T-helper 22 cell (primary cell): Measurements from ENCODE around the gene TBCD.

Experiments used
- DNase-seq: peaks from one replicate; pipeline ENCODE4 v3.0.0-alpha.2; 2020; ENCODE audit warnings: low read depth

Gene TBCD

DNA sequence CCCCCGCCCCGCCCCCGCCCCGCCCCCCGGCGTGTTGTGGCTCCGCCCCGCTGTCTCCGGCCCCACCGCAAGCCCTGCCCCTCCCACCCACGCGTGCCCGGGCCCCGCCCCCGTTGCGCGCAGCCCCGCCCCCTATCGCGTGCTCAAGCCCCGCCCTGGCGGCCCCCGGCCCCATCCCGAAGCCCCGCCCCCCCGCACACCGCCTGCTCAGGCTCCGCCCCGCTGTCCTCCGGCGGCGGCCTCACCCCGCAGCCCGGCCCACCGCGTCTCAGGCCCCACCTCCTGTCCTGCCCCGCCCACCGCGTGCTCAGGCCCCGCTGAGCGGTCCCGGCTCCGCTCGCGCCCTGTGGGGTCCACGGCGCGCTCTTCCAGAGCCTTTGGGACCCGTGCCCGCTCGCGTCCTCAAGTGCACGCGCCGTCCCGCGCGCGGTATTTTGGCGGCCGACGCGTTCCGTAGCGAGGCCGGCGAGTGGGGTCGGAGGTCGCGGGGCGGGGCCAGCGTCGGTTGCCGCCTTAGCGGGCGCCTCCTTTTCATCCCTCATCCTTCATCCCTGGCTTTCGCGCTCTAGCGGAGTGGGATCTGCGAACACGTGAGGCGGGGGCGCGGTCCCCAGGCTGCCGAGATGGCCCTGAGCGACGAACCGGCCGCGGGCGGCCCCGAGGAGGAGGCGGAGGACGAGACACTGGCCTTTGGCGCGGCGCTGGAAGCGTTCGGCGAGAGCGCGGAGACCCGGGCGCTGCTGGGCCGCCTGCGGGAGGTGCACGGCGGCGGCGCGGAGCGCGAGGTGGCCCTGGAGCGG is at the start of gene TBCD:
TBCD (plus strand) TSS at position 495 of the 800 bp plus-strand sequence; CDS start at position 624, 129 bp downstream.
- DNase-seq: peak; percentile 83

DNA sequence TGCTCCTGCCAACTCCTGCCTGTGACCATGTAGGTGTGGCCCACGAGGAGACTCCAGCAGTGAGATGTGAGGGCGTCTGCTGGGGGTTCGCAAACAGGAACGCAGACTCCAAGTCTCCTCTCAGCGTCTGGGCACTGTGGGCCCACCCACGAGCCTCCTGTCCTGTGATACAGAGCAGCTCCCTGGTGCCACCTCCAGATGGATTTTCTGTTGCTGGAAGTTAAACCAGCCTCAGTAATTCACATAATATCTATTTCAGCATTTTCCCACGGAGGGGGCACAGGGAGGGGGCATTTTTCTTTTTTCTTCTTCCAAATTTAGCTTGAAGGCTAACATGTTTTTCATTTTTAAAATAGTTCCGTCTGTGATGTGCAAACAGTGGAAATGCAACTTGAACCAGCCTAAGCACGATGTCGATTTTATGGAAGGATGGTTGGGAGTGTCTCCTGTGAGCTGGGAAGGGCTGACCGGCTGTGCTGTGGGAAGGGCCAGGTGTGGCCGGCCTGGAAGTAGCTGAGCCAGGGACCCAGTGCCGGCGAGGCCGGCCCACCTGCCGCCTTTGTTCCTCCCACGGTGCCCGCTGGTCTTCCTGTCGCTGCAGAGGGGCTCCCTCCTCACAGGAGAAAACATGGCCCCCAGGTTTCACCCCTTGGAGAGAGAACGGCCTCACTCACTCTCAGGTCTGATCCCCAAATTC is 49.5 kb upstream of the TBCD start:
- no peak for DNase-seq

GRCh38 chr17:82703036-82703745 is 48.7 kb upstream of the TBCD start:
- no peak for DNase-seq

DNA sequence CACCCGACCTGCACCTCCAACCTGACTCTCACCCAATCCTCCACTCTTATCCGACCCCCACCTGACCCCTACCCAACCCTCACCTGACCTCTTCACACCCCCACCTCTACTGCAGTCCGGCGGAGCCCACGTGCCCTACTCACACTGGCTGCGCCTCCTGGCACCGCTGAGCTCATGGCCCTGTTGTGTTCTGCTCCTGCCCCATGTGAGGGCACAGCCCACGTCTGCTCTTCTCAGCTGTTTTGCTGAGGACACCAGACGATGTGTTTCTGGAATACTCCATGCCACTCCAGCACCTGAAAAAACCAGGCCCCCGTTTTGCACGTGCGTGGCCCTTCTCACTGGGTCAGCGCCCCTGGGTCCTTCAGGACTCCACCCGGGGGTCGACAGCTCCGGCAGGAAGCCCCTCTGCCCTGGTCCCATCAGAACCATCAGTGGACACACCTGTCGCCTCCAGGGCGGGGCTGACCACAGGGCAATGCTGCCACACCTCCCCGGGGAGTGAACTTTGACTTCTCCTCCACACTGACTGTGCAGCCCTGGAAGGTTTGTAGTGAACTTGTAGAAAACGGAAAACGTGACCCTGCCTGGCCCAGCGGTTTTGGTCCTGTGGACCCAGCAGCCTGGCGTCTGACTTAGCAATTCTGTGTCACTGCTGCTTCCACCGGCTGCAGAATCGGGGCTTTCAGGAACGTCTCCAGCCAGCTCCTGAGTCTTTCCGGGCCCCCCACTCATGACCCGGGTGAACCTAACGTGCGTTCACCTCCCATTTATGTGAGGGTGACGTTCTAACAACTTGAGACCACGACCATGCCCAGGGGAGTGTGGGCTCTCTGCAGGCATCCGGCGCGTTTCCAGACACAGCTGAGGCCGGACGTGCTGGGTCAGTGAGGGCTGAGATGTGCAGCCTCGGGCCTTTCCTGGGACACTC is 47.7 kb upstream of the TBCD start:
- DNase-seq: no peak

- no peak for DNase-seq
Measured at GRCh38 chr17:82704886-82705285, 47.0 kb upstream of the TBCD start.

DNA sequence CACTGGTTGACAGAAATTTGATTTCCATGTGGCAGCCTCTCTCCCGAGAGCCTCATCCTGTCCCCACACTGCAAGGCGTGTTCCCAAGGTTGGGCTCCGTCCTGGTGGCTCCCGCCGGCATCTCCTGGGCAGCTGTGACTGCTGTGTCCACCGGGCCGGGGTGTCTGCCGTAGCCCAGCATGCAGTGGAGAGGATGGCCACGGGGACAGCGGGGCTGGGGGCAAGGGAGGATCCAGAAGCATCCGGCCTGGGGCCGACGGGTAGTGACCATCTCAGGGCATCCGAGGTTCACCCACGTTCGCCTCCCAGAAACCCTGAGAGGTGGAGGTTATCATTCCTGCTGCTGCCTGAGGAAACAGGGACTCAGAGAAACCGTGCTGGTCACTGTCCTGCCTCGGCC is 46.1 kb upstream of the TBCD start:
- no peak for DNase-seq

DNA sequence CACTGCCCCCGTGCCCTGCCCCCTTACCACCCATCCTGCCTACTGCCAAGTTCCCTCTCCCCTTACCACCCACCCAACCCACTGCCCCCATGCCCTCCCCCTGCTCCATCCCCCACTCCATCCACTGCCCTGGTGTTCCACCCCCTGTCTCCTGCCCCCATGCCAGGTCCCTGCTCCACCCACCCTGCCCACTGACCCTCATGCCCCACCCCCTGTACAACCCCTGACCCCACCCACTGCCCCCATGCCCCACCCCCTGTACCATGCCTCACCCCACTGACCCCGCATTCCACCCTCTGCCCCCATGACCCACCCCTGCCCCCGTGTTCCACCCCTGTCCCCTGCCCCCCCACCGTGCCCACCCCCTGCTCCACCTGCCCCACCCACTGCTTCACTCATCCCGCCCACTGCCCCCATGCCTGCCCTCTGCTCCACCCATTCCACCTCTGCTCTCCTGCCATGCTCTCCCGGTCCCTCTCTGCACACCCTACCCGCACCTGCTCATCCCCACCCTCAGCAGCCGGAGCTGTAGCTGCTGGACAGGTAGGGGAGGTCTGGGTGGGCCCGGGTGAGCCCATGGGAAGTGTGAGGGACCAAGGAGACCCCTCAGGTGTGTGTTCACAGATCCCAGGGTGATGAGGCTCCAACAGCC is 42.7 kb upstream of the TBCD start:
- no peak for DNase-seq

GRCh38 chr17:82709676-82710498 is 42.0 kb upstream of the TBCD start:
- DNase-seq: no peak

GRCh38 chr17:82710499-82711232 is 41.2 kb upstream of the TBCD start:
- no peak for DNase-seq

DNA sequence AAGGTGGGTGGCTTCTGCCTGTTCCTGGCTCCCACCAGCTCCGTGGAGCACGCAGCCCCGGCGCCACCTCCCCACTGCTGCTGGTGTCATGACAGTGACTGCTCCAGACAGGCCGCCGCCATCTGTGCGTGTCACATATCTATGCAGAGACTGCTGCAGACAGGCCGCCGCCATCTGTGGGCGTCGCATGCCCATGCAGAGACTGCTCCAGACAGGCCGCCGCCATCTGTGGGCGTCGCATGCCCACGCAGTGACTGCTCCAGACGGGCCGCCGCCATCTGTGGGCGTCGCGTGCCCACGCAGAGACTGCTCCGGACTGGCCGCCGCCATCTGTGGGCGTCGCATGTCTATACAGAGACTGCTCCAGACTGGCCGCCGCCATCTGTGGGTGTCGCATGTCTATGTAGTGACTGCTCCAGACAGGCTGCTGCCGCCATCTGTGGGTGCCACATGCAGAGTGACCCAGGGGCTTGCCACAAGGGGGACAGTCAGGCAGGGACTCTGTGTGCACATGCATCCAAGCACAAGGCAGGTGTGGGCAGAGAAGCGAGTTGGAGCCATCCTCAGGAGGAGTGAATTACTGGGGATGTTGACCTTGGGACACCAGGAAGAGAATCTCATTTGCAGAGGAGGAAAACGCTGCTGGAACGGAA is 38.7 kb upstream of the TBCD start:
- DNase-seq: no peak

GRCh38 chr17:82716203-82717010 is 35.5 kb upstream of the TBCD start, which contains the start of gene FN3KRP:
TSS of gene FN3KRP (plus strand) at chr17:82716706. CDS start at chr17:82716756, 50 bp downstream.
- peak; percentile 92 for DNase-seq

GRCh38 chr17:82718986-82719685 is 32.7 kb upstream of the TBCD start:
- DNase-seq: no peak

GRCh38 chr17:82720204-82720603 is 31.7 kb upstream of the TBCD start:
- DNase-seq: no peak

DNA sequence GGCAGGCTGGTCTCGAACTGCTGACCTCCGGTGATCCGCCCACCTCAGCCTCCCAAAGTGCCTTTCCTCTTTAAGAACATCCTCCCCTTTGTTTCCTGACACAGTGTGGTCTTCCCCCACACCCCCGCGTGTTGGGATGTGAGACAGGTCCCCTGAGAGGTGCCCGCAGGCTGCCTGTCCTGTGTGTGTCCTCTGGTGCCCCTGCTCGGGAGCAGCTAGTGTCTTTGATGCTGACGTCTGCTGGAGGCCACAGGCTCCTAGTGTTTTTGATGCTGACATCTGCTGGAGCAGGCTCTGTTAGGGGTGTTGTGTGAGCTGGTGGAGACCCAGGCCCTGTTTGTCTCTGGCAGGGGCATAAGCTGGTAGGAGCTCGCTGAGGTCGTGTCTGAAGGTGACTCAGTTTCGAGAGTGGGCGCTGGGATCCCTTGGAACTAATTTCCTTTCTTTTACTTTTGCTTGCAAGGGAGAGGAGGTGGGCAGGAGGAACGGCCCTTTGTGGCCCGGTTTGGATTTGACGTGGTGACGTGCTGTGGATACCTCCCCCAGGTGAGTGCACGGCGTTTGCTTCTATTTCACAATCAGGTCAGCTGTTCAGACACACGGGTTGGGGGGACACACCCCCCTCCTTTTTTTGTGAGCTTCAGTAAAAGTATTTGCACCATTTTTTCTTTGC is 29.4 kb upstream of the TBCD start:
- DNase-seq: no peak

- no peak for DNase-seq
Measured at GRCh38 chr17:82723169-82723807, 28.6 kb upstream of the TBCD start.

DNA sequence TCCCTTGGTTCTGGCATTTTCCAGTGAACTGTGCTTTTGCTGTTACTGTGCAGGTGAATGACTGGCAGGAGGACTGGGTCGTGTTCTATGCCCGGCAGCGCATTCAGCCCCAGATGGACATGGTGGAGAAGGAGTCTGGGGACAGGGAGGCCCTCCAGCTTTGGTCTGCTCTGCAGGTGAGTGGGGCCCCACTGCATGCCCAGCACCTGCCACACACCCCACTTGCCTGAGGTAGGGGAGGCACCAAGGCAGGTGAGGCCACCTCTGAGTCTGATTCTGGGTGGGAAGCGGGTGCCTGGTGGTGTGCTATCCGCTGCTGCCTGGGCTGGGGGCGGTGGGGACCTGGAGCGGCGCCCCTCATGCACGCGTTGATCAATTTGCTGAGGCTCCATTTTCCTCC is 25.4 kb upstream of the TBCD start:
- DNase-seq: no peak
